GM20000 (cell line): ENCODE data around the gene CYP27C1.

Experiments
- DNase-seq: peaks from one replicate; pipeline ENCODE4 v3.0.0; 2012; ENCODE audit warnings: low spot score
- CTCF ChIP-seq: IDR thresholded peaks from 2 replicates; pipeline ENCODE4 v1.5.1; 2012; ENCODE audit warnings: mild to moderate bottlenecking, control low read depth; ENCODE audit errors: extremely low read depth, missing control alignments

CYP27C1 gene

GRCh38 chr2:127201452-127201851 is 18.6 kb downstream of the CYP27C1 start:
- no peak for DNase-seq
- TF ChIP-seq CTCF, result no peak

- TF ChIP-seq CTCF, result no peak
- no peak for DNase-seq
Observed at GRCh38 chr2:127200962-127201361, 19.1 kb downstream of the CYP27C1 start.

GRCh38 chr2:127199223-127199622 is 20.9 kb downstream of the CYP27C1 start:
- no peak for DNase-seq
- TF ChIP-seq CTCF, result no peak

DNA sequence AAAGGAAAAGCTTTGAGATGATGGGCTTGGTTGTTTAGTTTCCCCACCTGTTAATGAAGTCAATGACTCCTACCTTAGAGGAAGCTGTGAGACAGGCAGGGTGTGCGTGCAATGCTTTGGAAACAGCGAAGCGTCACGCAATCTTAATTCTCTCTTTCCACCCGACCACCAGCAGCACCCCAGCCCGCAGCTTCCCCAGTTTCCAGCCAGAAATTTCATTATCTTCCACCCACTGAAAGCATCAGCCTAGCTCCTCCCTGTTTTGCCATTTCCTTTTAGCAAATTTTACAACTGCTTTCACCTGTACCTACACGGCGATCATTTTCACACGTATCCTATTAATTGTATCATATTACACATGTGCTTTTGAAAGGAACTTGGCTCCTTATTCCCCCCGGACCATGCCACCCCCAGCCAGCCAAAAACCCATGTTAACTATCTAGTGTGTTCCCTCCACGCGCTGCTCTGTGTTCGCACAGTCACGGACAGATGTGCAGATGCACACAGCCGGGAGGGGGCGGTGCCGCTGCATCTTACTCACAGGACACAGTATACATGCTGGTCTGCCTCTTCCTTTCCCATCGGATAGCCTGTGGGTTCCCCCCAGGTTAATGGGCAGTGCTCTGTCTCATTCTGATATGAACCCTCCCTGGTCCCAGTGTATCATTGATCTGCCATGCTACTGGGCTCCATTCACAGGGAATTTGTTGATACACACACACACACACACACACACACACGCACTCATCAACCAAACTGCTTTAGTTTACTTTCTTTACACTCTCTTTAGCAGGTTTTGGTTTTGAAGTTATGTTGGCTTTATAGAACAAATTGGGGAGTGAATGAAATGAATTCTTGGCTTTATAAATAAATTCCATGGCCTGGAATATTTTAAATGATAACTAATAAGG is 22.4 kb downstream of the CYP27C1 start:
- TF ChIP-seq CTCF, result peak; percentile 25
- DNase-seq, result no peak

DNA sequence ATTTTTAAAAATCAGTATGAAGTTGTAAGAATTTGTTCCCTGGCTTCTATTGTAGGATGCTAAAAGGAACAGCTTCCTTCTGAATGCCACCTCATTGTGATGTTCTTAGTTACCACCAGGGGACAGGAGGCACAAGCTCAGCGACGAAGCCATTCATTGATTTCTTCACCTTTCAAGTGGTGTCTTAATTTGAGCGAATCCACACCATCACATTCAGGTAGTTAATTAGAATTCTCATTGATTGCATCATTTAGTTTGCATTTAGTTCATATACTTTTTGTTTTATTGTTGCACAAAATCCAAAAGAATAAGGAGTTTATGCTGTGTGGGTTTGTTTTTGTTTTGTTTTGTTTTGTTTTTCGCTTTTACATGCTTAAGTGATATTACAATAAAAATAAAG is 23.1 kb downstream of the CYP27C1 start:
- DNase-seq, result peak; percentile 56
- TF ChIP-seq CTCF, result peak; percentile 25

DNA sequence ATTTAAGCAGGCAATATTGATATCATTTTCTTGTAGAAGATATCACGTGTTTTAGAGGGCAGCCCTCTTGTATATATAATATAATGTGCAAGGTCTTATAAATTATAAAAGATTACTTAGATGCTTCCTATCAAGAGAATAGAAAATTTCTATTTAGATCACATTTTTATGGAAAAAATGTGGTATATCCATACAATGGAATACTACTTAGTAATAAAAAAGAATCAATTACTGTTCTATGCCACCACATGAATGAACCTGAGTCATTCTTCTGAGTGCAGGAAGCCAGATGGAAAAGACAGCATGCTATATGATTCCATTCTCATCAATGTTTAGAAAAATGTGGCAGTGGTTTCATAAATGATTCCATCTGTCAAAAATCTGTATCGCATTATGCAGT is 23.6 kb downstream of the CYP27C1 start:
- TF ChIP-seq CTCF, result no peak
- DNase-seq, result no peak

GRCh38 chr2:127195140-127196074 is 24.7 kb downstream of the CYP27C1 start:
- no peak for TF ChIP-seq CTCF

More at GRCh38 chr2:127195140-127196074, 24.7 kb downstream of the CYP27C1 start:
- DNase-seq, result no peak
